NCI-H1694 treated with DMSO at 0.1 percent for 48 hours (cell line): ENCODE measurements around the gene CAPN10.

Source experiments
- DNase-seq: peaks from one replicate; lab custom pipeline; 2025; lab: John Stamatoyannopoulos, UW

The CAPN10 gene

GRCh38 chr2:240563951-240564560 is 22.5 kb upstream of the CAPN10 start:
- DNase-seq: no peak

DNA sequence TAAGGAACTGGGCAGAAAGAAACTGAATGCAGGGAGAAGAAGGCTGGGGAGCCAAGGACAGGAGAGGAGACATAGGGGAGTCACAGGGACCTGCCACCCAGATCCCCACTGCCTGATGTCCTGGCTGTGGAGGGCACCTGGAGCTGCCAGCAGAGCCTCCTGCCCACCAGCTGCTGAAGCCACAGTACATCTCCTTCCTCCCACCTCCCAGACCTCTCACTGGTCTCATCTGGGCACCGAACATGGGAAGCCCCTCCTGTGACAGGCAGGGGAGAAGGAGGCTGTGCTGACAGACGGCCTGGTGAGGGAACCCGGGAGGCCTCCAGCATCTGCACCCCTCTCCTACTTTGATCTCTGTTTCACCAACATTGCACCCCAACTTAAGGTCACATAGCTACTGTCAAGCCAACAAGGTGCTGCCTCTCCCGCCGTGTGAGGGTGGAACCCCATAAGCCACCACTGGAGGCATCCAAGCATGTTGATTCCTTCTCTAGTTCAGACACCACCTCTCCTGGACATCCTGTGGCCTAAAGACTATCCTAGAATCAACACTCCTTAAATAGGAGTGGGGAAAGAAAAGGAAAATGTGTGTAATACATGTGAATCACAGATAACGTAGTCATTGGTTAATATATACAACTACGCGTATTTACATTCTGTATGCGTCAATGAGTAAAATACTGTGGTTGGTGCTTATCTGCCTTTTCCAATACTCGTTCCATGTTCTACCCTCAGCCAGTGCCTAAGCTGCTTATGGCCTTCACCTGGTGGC is 21.8 kb upstream of the CAPN10 start:
- DNase-seq: no peak

- no peak for DNase-seq
These were observed 21.0 kb upstream of the CAPN10 start for GRCh38 chr2:240565333-240566202.

DNA sequence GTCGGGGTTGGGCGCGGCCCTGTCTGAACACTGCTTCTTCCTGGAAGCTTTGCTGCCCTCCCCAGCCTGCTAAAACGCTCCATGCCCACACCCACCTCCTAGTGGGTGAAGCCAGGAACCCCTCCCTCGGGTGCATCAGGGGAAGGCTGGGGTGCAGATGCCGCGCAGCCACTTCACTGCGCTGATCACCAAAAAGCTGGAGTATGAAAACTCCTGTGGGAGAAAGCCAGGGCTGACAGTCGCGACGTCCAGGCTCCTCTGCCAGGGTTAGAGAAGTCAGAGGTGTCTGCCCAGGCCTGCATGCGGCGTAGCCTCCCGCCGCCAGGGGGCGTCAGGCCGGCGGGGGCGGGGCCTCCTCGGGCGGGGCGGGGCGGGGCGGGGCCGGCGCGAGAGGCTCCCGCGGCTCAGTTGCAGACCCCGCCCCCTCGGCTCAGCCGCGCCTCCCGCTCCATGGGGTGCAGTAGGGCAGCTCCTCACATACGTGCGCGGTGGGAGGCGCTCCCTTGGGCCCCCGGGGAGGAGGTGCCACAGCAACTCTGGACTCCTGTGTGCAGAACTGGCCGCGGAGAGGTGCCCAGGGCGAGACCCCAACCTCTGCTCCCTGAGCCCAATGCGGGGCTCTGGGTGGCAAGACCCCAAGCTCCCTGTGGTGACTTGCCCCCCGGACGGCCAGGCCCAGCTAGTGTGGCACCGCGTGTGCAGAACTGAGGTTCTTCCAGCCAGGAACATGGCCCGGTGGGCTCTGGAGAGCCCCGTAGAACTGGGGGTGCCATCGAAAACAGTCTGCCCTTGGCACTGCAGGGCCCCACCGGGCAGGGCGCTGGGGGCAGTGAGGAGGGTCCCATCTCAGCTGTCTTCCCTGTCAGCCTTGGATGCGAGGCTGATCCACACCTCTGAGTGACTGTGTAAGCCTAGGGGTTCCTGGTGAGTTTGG is 20.1 kb upstream of the CAPN10 start:
- DNase-seq: peak; percentile 76

GRCh38 chr2:240567137-240567871 is 19.2 kb upstream of the CAPN10 start:
- DNase-seq: no peak

DNA sequence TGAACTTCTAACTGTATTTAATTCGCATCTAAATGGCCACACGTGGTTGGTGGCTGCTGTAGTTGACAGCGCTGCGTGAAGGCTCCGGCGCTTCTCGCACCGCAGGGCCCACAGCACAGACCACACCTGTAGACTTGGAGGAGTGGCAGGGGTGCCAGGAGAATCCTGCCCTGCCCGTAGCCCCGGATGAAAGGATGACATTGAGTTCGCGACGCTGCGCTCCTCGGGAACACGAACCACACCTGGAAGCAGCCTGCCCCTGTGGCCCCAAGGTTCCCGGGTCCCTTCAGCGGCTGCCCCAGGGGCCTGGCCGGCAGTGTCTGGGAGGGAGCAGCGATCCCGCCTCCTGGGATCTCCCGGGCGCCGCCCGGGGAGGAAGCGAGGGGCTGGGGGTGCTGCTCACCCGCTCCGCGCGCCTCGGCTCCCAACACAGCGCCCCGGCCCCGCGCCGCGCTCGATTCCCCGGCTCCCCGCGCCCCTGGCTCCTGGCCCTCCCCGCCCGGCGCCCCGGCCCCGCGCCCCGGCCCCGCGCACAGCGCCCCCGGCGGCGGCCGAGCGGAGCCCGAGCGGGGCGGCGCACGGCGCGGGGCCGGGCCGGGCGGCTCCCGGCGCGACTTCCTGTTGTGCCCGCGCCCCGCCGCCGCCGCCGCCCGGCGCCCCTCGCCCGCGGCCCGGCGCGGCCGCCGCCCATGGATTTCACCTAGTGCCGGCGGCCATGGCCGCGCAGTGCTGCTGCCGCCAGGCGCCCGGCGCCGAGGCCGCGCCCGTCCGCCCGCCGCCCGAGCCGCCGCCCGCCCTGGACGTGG is 18.5 kb upstream of the CAPN10 start, which contains the start of gene RNPEPL1:
Gene RNPEPL1 (plus strand): TSS at position 613 of the 806 bp plus-strand sequence. CDS start 103 bp downstream, at position 716.
- no peak for DNase-seq

DNA sequence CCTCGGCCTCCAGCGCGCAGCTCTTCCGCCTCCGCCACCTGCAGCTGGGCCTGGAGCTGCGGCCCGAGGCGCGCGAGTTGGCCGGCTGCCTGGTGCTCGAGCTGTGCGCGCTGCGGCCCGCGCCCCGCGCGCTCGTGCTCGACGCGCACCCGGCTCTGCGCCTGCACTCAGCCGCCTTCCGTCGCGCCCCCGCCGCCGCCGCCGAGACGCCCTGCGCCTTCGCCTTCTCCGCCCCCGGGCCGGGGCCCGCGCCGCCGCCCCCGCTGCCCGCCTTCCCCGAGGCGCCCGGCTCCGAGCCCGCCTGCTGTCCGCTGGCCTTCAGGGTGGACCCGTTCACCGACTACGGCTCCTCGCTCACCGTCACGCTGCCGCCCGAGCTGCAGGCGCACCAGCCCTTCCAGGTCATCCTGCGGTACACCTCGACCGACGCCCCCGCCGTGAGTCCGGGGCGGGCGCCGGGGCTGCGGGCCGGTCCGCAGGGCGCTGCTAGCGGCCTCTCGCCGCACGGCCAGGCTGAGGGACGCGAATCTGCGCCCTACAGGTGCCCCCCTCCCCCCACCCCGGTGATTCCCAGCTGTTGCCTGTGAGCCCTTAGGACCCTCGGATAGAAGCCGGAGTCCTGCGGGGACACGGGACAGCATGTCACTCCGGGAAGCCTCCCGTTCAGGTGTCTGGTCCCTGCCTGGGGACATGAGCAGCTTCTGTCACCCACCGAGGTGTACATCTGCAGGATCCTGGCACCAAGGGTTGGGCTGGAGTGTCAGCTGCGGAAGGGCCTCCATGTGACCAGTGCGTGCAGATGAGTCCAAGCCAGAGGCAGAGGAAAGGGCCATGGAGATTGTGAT is 17.6 kb upstream of the CAPN10 start:
- DNase-seq: no peak

DNA sequence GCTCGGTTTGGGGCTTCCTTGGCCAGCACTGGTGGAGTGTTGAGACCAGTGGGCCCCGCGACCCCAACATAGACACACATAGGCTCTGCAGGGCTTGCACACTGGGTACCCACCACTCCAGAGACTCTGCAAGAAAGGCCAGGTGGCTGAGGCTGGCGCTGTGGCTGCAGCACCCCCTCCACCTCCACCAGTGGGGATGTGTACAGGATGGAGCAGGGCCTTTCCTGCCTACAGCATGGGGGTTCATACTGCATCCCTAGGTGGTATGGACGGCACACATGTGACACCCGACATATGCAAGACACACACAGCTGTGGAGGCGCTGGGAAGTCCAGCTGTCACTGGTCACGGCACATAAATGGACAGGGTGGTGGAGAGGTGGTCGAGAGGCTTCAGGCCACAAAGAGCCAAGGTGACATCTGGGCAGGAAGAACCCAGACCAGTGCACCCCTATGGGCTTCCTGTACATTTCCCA is 17.0 kb upstream of the CAPN10 start:
- DNase-seq: no peak

GRCh38 chr2:240569998-240570530 is 16.5 kb upstream of the CAPN10 start:
- DNase-seq: no peak

DNA sequence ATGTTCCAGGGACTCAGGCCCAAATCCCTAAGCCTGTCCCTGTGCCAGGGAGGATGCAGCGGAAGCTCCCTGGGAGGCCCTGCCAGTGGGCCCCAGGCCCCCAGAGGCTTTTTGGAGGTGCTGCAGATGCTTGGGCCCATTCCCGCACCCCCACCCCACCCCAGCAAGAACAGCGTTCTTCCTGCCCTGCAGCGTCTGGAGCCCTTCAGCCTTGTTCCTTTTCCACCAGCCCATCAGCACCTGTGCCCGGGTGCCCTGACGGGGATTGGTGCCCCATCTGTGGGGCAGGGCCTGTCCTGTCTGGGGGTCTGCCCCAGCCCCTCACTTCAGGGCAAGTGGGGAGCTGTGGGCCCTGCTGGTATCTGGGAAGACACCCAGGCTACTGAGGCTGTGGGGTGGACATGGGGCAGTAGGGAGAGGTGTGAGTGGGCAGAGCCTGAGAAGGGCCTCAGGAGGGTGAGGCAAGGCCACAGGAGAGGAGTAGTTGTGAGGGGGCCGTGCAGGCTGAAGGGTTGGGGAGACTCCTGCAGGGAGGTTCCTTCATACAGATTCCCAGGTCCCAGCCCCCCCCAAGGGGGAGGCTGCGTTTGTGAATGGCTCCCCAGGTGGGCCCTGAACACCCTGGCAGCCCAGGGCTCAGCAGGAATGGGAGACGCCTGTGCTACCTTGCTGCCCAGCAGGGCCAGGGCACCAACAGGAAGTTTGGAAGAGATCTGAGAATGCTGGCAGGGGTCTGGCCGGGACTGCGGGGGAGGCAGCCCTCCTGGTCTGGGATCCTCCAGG is 15.8 kb upstream of the CAPN10 start:
- no peak for DNase-seq

- no peak for DNase-seq
These were observed 15.1 kb upstream of the CAPN10 start for GRCh38 chr2:240571314-240571973.

- no peak for DNase-seq
These were observed 14.1 kb upstream of the CAPN10 start for GRCh38 chr2:240572141-240573031.

DNA sequence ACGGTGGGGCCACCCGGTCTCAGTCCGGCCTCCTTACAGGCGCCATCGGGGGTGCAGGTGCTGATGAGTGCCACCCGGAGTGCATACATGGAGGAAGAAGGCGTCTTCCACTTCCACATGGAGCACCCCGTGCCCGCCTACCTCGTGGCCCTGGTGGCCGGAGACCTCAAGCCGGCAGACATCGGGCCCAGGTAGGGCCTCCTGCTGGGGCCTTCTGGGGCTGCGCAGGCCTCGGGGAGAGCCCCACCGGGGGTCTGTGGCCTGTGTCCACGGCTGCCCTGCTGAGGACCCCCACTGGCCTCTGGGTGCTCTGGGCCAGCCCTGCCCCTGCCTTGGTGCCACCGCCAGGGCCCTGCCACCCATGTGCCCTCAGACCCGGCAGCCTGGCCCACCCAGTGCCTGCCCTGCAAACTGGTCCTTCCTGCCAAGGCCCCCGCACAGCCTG is 13.4 kb upstream of the CAPN10 start:
- DNase-seq: no peak

DNA sequence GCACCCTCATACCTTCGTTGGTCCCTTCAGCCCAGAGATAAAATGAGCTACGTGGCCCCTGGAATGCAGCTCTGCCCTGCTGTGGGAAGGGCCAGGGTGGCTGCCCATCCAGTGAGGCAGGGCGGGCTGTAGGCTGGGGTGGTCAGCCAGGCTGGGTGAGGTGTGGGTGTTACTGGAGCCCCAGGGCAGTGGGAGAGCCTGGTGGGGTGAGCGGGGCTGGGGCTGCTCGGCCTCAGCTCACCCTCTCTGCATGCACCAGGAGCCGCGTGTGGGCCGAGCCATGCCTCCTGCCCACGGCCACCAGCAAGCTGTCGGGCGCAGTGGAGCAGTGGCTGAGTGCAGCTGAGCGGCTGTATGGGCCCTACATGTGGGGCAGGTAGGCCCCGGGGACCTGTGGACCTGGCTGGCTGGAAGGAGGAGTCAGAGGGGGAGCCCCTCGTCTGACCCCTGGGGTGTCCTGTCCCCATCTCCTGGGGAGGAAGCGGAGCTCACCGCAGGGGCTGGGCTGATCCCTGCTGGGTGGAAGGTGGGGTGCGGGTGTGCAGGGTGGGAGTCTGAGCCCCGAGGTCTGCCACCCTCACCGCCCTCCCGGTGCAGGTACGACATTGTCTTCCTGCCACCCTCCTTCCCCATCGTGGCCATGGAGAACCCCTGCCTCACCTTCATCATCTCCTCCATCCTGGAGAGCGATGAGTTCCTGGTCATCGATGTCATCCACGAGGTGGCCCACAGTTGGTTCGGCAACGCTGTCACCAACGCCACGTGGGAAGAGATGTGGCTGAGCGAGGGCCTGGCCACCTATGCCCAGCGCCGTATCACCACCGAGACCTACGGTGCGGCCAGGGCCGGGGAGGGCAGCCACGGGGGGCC is 12.8 kb upstream of the CAPN10 start:
- no peak for DNase-seq
